DMS 273 (cell line): ENCODE data around the gene CYP46A1.

ENCODE experiments used
- DNase-seq: peaks from one replicate; lab custom pipeline; 2025; ENCODE audit not compliant: unreplicated experiment; lab: John Stamatoyannopoulos, UW

Gene CYP46A1

DNA sequence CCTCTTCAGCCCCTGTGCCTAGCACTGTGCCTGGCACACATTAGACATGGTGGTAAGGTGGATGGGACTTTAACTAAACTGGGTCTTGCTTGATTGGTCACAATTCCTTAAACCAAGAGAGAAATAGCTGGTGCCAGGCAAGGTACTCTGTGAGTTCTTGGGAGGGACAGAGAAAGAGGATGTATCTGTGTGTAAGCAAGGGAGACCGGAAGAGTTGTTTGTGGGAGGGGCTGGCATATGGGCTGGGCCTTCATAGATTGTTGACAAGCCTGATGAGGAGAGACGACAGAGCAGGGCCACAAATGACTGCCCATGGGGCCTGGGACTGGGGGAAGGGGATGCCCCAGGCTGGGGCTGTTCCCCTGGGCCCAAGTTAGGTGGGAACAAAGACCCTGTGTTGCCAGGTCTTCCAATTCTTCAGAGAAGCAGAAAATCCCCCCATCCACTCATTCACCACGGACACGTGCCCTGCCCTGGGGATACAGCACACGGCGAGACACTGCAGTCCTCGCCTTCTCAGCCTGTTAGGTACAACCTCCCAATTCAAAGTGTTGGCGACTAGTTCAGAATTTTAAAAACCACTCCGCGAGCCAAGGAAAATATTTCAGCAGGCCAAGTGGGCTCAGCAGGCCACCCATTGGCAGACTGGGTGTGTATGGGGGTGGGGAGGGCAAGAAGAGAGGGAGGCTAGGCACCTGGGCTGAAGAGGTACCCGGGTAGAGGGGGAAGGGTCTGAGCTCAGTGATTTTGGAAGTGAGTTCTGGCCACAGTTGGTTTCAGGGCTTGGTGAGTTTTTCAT lies 11.4 kb upstream of the CYP46A1 start:
- DNase-seq: no peak

DNA sequence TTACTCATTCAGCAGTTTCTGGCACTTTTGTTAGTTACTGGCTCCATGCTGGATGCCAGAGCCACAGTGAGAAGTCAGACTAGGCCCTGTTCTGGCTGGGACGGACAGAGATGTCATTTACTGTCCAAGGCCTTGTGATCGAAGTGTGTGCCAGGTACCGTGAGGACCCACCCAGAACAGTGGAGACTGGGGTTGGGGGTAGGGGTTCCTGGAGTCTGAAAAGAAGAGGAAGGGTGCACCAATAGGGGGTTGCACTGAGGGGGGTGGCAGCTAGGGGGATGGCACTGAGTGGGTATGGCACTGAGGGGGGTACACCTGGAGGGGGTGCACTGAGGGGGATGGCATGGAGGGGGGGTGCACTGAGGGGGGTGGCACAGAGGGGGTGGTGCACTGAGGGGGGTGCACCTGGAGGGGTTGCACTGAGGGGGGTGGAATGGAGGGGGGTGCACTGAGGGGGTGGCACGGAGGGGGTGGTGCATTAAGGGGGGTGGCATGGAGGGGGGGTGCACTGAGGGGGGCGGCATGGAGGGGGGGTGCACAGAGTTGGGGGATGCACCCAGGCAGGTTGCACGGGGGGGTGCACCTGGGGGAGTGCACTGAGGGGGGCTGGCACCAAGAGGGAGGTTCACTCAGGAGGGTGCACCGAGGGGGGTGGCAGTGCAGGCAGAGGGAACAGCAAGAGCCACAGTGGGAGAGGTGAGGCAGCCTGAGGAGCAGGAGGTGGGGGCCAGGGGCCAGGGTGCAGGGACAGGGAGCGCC lies 10.6 kb upstream of the CYP46A1 start:
- DNase-seq: no peak

DNA sequence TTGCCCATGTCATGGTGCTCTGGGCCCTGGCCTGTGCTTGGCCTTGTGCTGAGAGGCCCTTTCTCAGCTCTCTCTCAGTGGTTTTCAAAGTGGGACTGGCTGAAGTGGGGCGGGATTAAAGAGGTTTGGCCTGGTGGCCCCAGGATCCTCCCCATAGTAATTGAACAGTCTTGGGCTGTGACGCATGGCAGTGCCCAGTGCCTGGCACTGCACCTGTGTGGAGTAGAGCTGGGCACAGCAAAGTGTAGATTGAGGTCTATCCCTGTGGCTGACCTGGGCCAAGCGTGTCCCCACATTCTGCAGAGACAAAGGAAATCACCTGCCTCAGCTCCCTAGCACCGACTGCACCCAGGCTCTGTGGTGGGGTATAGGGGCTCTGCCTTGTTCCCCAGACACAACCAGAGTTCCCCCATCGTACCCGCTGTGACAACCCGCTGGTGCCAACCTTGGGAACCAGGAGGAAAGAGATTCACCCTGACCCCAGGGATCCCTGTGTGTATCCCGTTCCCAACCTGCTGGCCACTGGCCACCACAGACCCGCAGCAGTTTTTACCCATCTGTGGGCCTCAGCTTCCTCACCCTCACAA lies 9.9 kb upstream of the CYP46A1 start:
- no peak for DNase-seq

DNA sequence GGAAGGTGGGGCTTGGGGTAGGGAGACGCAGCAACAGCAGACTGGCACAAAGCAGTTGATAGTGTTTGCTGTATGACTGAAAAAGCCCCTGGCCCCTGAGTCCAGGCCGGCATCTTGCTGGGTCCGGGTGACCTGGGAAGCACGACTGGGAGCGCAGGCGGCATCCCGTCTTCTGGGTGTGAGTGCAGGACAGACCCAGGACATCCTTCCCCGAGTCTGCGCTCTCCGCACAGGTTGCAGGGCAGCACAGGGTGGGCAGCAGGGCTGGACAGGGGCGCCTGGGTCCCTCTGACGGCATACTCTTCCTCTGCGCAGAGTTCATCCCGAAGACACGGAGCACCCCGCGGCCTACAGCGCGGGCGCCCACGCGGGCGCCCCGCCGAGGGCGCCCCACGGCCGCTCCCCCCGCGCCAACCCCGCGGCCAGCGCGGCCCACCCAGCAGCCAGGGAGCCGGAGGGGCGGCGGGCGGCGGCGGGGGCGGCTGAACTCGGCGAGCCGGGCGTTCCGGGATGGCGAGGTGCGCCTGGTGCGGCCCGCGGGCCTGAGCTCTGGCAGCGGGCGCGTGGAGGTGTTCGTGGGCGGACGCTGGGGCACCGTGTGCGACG lies 9.2 kb upstream of the CYP46A1 start:
- no peak for DNase-seq

DNA sequence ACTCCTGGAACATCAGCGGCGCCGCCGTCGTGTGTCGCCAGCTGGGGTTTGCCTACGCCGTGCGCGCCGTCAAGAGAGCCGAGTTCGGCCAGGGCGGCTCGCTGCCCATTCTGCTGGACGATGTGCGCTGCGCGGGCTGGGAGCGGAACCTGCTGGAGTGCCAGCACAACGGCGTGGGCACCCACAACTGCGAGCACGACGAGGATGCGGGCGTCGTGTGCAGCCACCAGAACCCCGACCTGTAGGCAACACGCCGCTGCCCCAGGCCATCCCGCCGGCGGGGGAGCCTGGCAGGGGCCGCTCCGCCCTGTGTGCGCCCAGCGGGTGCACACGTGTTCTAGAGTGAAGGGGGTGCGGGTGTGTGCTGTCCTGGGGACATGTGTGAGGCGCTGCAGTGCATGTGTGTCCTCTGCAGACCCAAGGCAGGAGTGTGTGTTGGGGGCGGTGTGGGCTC lies 8.7 kb upstream of the CYP46A1 start:
- DNase-seq: no peak

DNA sequence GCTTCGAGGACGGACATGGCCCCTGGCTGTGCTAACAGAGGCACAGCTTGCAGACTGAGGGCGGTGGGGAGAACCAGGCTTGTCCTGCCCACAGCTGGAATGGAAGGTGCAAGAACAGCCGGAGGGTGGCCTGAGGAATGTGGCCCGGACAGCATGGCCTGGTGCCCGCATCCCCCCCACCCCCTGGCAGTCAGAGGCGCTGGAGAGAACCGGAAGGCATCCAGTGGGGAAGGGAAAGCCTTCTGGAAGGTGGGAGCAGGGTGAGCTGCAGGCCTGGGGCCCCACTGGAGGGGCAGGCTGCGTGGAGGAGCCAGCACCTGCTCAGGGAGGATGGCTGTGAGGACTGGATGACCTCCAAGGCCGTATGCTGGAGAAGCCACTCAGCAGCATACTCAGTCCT lies 8.1 kb upstream of the CYP46A1 start:
- DNase-seq: no peak

DNA sequence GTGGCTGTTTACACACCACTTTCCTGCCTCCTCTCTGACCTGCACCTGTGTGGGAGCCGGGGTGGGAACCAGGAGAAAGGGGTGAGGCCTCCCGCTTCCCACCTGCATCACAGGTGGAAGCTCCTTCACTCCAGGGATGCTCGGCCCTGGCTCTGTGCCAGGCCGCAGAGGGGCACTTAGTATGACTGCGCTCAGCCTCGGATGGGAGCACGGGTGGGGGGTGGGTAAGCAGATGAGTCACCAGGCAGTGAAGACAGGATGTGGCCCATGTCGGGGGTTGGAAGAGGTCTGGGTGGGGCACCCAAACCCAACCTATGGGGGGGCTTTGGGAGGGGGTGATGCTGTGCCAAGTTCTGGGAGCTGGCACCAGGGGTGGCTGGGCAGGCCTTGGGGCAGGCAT lies 7.4 kb upstream of the CYP46A1 start:
- no peak for DNase-seq

DNA sequence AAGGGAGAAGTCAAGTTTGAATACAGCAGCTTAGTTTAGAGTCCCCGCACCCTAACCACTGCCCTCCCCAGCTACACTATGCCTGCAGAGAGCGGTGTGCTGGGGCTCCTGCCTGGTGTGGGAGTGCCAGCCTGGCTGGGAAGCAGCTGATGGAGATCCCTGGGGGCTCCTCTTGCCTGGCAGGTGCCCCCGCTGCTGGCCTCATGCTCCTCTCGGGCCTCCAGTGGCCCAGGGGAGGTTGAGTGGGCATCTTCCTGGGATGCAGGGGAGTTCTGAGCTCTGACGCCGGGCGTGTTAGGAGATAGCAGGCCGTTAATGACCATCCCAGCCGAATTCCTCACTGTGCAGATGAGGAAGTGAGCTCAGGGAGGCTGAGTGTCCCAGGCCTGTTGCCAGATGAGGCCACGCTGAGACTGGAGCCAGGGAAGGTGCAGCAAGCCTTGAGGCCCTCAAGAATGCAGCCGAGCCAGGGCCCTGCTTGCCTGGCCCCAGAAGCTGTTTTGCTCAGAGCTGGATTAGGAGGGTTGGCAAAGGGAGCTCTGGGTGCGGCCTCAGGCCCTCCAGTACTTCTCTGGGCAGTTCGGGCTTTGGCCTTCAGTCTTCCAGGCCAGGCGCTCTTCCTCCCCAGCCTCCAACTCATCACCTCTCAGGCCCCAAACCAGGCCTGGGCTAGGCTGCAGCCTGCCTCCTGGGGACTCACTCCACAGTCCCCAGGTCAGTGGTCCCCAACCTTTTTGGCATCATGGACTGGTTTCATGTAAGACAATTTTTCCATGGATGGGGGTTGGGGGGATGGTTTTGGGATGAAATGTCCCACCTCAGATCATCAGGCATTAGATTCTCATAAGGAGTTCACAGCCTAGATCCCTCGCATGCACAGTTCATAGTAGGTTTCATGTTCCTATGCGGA lies 6.6 kb upstream of the CYP46A1 start:
- DNase-seq: no peak

DNA sequence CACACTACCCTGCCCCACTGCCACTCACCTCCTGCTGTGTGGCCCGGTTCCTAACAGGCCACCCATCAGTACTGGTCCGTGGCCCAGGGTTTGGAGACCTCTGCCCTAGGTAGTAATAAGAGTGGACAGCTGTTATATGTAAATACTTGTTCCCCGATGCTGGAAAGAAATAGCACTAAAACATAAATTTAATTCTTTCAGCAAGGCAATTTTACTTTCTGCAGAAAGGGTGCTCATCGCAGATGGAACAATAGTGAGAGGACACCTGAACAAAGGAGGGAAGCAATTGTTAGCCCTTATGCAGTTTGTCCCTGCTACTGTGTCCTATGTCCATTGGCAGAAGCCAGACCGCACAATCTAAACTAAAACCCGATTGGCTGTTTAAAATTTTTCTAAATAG lies 5.9 kb upstream of the CYP46A1 start:
- DNase-seq: no peak

DNA sequence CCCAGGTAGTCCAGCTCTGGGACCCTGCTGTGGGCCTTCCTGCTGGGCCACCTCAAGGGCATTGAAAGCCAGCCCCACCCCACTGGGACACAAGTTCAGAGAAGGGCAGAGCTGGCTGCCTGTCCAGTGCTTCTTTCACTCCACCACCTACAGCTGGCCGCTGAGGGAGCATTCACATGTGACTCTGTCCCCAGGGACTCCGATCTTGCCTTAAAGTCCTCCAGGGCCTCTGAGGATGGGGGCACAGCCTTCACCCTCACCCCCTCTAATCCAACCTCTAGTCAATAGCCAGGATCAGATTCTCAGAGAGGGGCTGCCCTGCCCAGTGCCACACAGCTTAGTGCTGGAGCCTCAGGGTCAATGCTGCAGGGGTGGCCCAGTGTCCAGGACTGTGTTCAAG lies 5.0 kb upstream of the CYP46A1 start:
- no peak for DNase-seq

DNA sequence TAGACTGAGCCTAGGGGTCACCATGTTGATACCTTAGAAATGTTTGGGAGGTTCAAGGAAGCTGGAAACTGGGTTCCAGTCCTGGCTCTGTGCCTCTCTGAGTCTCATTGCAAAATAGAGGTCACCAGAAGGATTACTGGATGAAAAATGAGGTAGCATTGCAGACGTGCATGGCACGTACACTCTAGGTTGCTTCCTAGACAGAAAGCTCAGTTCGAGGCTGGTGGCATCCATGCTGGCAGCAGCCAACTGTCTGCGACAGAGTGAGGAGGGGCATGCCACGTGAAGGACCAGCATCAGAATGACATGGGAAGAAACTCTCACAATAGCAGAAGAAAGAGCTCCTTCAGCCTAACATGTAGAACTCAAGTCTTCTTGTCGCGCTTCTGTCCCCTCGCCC lies 4.6 kb upstream of the CYP46A1 start:
- DNase-seq: no peak

DNA sequence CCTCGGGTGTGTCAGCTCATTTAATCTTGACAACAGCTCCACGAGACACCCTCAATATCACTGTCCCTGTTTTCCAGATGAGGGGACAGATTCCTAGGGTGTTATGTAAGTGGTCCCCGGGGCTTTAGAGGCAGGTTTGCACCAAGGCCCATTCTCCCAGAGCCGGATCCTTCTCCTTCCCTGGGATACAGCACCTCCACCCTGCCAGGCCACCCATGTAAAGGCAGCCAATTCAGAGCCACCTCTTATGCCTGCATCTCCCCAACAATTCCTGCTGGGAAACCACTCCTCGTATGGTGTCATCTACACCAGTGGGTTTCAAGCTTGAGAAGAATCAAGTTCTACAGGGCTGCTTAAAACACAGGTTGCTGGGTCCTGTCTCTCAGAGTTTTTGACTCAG lies 4.1 kb upstream of the CYP46A1 start:
- no peak for DNase-seq

DNA sequence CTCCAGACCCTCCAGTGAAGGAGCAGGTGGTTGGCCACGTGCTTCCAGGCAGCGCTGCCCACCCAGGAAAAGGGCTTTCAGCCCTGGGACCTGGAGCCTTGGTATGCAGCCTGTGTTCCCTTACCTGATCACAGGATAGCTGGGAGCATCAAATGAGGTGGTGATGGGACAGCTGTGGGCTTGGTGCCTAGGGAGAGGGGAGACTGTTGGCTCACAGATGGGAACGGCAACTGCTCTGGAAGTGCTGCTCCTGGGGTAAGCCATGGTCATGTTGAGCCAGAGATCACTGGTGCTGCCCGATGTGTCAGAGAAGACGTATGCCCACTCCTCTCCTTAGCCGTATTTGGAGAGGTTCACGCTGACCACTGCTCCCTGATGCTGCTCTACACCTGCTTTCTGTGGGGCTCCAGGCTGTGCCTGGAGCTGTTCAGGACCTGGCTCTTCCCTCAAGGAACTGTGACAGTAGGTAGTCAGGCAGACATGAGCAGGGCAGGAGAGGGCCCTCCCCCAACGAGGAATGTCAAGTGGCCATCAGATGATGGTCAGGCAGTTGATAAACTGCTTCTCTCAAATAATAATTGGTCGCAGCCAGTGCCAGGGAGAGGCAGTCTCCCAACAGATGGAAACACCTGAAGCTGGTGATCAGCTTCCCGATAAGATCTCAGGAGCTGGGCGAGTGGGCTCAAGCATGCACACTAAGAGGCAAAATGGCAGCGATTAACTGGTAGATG lies 2.8 kb upstream of the CYP46A1 start:
- no peak for DNase-seq

DNA sequence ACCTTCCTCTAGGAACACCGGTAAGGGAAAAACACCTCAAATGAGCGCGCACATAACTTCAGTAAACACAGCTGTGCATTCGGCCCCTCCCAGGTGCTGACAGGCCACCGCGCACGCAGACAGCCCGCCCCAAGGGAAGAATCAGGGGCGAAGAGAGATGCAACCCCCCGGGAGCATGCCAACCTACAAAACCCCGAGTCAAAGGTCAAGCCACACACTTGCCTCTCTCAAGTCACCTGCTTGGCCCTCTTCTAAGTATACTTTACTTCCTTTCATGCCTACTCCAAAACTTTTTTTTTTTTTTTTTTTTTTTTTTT lies 2.3 kb upstream of the CYP46A1 start:
- DNase-seq: no peak

DNA sequence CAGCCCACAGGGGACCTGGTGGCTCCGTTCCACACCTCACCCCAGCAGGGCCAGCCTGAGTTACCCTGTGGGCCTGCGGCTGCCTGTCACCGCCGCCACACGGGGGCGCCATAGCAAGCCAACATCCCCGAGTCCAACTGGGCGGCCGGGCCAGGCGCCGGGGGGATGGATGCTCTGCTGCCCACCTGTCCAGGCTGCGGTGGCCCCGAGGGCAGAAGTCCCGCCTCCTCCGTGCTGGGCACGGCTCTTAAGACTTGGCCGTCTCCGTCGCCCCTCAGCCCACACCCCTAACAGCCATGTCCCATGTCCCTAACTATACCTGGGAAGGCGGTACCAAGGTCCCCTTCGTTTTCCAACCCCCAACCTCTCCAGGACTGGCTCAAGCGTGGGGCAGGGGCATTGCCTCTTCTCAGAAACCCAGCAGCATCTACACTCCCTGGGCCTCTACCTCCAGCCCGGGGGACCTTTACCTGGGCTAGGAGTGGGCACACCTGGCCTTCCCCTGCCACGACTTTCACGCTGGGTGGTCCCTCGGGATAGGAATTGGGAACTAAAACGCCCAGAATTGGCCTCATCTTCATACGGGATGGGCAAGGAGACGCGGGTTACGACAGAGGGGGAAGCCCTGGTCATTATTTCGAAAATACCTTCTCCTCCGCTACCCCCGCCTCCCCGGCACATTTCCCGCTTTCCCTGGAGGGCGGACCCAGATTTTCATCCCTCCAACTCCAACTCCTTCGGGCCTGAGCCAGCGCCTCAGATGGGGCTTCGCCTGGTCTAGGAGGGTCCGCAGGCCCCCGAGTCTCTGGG lies 1.1 kb upstream of the CYP46A1 start:
- DNase-seq: peak; percentile 91

DNA sequence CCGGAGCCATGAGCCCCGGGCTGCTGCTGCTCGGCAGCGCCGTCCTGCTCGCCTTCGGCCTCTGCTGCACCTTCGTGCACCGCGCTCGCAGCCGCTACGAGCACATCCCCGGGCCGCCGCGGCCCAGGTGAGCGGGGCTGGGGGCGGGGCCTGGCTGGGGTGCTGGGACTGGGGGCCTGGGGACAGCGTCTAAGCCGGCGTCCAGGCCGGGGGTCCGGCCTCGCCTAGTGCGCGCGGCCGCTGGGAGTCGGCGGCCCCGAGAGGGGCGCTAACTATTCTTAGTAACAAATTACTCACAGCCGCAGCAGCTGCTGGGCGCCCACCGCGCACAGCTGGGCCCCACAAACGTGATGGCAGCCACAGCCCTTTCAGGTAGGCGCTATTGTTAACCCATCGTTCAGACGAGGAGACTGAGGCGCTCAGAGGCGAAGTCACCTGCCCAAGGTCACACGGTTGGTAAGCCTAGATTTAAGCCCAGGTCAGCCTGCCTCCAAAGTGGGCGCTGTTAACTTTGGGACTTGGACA lies 374 bp downstream of the CYP46A1 start:
- DNase-seq: peak; percentile 61

DNA sequence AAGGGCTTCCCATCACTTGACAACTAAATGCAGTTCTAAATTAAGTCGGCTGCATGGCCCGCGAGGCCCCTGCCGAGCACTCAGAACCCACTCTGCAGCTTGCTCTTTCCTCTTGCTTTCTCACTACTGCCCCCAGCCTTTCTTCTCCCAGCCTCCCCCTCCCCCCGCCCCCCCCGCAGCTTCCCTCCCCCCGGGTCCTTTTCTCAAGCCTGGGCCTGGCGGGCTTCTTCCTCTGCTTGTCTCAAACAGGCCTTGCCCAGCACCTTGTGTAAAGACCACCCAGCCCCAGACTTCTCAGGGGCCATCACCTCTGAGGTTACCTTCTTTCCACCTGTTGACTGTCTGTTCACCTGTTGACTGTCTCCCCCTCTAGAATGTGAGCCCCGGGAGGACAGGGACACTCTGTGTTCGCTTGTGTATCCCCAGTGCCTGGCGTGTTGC lies 1.1 kb downstream of the CYP46A1 start:
- DNase-seq: no peak

DNA sequence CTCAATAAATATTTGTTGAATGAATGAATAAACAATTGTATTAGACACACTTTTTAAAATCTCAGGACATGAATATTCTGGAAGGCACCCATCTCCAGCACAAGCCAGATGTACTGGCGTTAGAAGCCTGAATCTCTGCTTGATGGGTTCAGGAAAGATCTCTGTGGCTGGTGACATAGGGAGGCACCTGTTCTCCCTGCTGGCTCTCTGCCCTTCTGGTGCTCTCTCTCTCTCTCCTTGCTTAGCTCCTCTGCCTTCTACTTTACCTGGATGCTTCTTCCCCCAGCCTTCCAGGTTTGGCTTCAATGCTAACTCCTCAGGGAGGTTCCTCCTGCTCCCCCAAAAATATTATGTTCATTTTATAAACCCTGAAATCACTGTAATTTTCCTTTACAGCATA lies 1.5 kb downstream of the CYP46A1 start:
- no peak for DNase-seq
